DND-41 (cell line): ENCODE results near the gene SNORC.
"Not testable (repeated sequence)": the region's sequence is repeated elsewhere in the genome, so short reads cannot be mapped to it uniquely, and the experiment has no call there.

Experiments
- EZH2 ChIP-seq: IDR thresholded peaks from 3 replicates; pipeline ENCODE4 v1.6.1; 2012; ENCODE audit warnings: borderline replicate concordance, low read depth, mild to moderate bottlenecking, moderate library complexity, low read length, inconsistent platforms; ENCODE audit not compliant: severe bottlenecking
- TF ChIP-seq, protein P1 (sequence below): IDR thresholded peaks from 2 replicates; pipeline ENCODE4 v1.5.1; 2012; ENCODE audit warnings: borderline replicate concordance, low read length, moderate library complexity, mild to moderate bottlenecking; ENCODE audit not compliant: poor library complexity, severe bottlenecking; ENCODE audit errors: extremely low read depth

GRCh38 chr2:232906867-232907717 is 37.0 kb downstream of the SNORC start:
- TF ChIP-seq, protein P1, sequence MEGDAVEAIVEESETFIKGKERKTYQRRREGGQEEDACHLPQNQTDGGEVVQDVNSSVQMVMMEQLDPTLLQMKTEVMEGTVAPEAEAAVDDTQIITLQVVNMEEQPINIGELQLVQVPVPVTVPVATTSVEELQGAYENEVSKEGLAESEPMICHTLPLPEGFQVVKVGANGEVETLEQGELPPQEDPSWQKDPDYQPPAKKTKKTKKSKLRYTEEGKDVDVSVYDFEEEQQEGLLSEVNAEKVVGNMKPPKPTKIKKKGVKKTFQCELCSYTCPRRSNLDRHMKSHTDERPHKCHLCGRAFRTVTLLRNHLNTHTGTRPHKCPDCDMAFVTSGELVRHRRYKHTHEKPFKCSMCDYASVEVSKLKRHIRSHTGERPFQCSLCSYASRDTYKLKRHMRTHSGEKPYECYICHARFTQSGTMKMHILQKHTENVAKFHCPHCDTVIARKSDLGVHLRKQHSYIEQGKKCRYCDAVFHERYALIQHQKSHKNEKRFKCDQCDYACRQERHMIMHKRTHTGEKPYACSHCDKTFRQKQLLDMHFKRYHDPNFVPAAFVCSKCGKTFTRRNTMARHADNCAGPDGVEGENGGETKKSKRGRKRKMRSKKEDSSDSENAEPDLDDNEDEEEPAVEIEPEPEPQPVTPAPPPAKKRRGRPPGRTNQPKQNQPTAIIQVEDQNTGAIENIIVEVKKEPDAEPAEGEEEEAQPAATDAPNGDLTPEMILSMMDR = not testable (repeated sequence)
- TF ChIP-seq EZH2 = not testable (repeated sequence)
